Testis (tissue), 2 donors: ENCODE data around the gene HOXD10.

Source experiments
- CTCF ChIP-seq, 3 experiments: fragments of 450-650 bp in 2 of 3; fragments of 200-600 bp in 1 of 3; sonication (generic) in 1 of 3; IDR thresholded peaks; one replicate each; pipeline ENCODE4 v1.5.1; 2016 to 2019; ENCODE audit warnings: antibody characterized with exemption in 3 of 3, mild to moderate bottlenecking in 2 of 3, moderate library complexity in 1 of 3
- POLR2A ChIP-seq: fragments of 450-650 bp; IDR thresholded peaks from one replicate; pipeline ENCODE4 v1.6.1; 2017; ENCODE audit warnings: antibody characterized with exemption, mild to moderate bottlenecking, moderate library complexity

DNA sequence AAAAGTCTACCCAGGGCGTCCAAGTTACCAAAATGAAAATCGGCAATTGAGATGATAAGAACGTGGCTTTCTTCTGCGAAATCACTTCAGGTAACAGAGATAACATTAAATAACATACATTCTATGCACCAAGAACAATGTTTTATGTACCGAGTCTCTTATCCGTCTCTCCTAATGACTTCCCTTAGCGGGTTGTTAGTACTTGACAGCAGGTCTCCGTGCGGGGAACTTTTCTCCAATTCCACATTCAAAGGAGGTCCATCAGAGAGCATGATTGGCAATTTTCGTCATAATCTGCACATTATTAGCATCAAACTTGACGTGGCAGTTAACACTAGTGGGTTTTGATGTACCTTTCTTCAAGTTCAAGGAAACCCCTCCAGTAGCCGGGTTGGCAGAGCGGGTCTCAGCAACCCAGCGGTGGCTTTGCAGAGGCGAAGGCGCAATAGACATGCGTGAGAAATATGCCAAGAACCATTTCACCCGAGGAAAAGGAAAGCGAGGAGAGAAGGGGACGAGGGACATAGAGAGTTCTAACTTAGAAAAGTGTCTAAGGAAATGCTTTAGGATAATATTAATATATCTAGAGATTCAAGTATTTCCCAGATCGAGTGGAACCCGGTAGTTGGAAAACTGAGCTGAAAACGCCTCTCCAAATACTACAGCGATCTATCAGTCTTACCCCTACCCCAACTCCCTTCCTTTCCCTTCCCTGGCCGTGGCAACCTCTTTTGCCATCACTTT is 37.9 kb upstream of the HOXD10 start:
- no peak for TF ChIP-seq CTCF (IDR thresholded peaks at IDR 0.05)
- TF ChIP-seq POLR2A: no peak
